NB4 (cell line): ENCODE measurements around the gene ZNF609.
A peak's percentile ranks its signal among the peaks of the same experiment; 100 is the strongest.

Source experiments
- DNase-seq: peaks from one replicate; pipeline ENCODE4 v3.0.0; 2010; ENCODE audit warnings: low read depth
- H3K4me3 ChIP-seq: one replicate; pipeline ENCODE4 v1.5.1; 2011; ENCODE audit warnings: mild to moderate bottlenecking, low read depth, low read length, moderate library complexity
- MYC ChIP-seq: IDR thresholded peaks from 2 replicates; pipeline ENCODE4 v1.6.1; 2011; ENCODE audit warnings: low read depth, low read length
- POLR2A ChIP-seq: IDR thresholded peaks from 2 replicates; pipeline ENCODE4 v1.6.1; 2011; ENCODE audit warnings: mild to moderate bottlenecking; ENCODE audit not compliant: insufficient read length; ENCODE audit errors: extremely low read depth
- TF ChIP-seq, protein P1 (sequence below): IDR thresholded peaks from 2 replicates; pipeline ENCODE4 v1.6.1; 2011; ENCODE audit warnings: low read depth, low read length
- TF ChIP-seq, protein P2 (sequence below): IDR thresholded peaks from one replicate; pipeline ENCODE4 v1.5.1; 2012; ENCODE audit warnings: low read depth, low read length

ZNF609 gene

DNA sequence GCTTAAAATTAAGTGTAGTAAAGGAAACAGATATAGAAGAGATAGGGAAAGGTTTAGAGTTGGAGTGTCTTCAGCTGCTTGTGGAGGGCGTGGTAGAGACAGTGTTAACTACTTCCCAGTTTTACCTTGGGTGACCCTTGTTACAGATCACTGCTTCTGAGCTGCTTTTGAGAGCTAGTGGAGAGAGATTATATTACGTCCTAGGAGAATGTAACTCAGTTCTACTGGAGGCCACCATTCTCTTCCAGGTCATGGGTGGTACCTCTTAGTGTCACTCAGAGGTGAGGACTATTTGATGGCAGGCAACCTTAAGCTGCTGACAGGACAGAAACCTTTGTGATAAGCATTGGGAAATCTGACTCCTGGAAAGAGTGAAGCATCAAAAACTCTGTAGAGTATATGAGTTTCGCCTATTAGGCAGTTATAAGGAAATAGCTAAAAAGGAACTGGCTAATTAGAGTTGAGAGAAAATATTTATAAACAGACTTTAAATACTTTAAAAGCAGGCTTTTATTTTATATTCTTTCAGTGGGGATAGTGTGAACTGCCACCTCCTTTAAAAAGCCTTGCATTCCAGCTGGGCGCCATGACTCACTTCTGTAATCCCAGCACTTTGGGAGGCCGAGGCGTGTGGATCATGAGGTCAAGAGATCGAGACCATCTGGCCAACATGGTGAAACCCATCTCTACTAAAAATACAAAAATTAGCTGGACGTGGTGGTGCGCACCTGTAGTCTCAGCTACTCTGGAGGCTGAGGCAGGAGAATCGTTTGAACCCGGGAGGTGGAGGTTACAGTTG is 106.5 kb downstream of the ZNF609 start:
- H3K4me3 ChIP-seq = no peak overlapping the region
- DNase-seq = peak; percentile 45
- TF ChIP-seq, protein P1, sequence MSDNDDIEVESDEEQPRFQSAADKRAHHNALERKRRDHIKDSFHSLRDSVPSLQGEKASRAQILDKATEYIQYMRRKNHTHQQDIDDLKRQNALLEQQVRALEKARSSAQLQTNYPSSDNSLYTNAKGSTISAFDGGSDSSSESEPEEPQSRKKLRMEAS = no peak
- TF ChIP-seq MYC (no peak), POLR2A (no peak)
- TF ChIP-seq, protein P2, sequence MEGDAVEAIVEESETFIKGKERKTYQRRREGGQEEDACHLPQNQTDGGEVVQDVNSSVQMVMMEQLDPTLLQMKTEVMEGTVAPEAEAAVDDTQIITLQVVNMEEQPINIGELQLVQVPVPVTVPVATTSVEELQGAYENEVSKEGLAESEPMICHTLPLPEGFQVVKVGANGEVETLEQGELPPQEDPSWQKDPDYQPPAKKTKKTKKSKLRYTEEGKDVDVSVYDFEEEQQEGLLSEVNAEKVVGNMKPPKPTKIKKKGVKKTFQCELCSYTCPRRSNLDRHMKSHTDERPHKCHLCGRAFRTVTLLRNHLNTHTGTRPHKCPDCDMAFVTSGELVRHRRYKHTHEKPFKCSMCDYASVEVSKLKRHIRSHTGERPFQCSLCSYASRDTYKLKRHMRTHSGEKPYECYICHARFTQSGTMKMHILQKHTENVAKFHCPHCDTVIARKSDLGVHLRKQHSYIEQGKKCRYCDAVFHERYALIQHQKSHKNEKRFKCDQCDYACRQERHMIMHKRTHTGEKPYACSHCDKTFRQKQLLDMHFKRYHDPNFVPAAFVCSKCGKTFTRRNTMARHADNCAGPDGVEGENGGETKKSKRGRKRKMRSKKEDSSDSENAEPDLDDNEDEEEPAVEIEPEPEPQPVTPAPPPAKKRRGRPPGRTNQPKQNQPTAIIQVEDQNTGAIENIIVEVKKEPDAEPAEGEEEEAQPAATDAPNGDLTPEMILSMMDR = no peak

DNA sequence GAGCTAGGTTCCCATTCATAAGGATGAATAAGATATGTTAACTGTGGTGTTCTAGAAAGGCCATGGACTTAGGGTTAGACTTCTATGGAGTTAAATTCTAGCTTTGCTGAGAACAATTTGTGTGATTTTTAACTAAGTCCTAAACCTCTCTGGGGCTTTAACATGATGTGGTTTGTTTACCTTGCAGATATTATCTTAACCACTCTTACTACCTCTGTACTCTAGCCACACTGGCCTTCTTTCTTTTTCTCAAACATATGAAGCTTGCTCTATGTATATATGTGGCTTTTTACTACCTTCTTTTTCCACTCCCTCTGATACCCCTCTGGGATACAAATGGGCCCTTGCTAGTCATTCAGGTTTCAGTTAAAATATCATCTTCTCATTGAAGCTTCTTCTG is 108.4 kb downstream of the ZNF609 start:
- DNase-seq = no peak
- no peak overlapping the region for H3K4me3 ChIP-seq

DNA sequence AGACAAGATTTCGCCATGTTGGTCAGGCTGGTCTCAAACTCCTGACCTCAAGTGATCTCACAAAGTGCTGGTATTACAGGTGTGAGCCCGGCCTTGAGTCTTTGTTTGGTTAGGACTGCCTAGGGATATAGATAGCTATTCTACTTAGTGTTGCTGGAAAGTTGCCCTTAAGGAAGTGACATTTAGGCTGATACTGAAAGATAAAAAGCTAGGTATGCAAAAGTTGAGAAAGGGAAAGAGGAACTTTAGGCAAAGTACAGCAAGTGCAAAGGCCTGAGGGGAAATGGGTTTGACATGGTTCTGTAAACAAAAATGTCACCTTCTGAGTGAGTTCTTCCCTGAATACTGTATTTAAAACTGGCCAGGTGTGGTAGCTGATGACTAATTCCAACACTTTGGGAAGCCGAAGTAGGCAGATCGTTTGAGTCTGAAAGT is 111.5 kb downstream of the ZNF609 start:
- no peak overlapping the region for H3K4me3 ChIP-seq
- TF ChIP-seq MYC (no peak), POLR2A (no peak)
- TF ChIP-seq, protein P1 = no peak
- TF ChIP-seq, protein P2 = no peak
- DNase-seq = peak; percentile 46

More for the DNA sequence above, 108.4 kb downstream of the ZNF609 start:
- no peak for TF ChIP-seq POLR2A
- TF ChIP-seq, protein P1 = no peak
- TF ChIP-seq, protein P2 = no peak
- TF ChIP-seq MYC = no peak

DNA sequence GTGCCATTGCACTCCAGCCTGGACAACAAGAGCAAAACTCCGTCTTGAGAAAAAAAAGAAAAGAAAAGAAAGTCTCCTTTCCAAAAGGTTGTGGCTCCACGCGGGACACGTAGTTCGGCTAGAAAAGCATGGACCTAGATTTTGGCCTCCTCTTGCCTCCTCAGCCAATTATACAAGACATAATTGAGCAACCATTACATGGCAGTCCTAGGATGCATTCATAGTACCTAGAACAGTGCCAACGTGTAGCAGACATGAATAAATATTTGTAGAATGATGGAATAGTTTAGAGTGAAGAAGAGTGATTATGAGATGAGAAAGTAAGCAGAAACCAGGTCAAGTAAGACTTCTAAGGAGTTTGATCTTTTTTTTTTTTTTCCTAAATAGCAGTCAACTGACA is 112.5 kb downstream of the ZNF609 start:
- H3K4me3 ChIP-seq = no peak overlapping the region
- TF ChIP-seq, protein P2 = no peak
- TF ChIP-seq, protein P1 = no peak
- DNase-seq = no peak

DNA sequence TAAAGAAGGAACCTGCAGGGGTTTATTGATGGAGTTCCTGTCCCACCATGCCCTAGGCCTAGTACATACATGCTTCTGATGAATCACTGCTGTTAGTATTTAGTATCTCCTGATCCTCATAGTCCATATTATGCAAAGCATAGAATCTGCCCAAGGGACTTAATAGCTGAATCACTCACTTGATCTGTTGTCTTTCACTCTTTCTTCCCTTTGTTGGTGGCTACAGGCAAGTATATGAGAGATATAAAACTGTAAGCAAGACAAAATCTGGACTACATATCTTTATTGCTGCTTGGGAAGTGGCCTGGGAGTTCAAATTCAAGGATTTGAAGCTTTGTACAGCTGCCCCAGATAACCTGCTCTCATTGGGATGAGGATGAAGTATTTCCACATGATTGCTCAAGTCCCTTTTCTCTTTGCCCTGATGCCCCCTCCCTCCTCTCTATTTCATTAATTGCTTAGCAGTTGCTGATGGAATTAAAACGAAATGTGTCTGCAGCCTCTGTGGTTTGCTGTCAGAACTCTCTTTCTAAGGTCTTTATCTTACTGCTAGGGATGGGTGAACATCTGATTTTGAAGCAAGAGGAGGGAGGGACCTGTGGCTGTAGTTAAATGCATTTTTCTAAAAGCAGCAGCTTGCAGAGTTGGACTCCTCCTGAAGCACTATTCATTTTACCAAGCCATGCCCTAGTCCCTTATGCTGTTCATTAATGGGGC is 114.1 kb downstream of the ZNF609 start:
- TF ChIP-seq, protein P1 = no peak
- no peak for TF ChIP-seq POLR2A
- TF ChIP-seq, protein P2 = no peak
- no peak for TF ChIP-seq MYC
- no peak for DNase-seq
- H3K4me3 ChIP-seq = no peak overlapping the region
